ENCODE results near the gene PP2D1. TPM values are rescaled to one million over a fixed set of nuclear protein-coding genes. Genes with fewer than 3 reads are reported as not detected.

The PP2D1 gene
- total and polyA plus RNA-seq, 4 donors: not detected

DNA sequence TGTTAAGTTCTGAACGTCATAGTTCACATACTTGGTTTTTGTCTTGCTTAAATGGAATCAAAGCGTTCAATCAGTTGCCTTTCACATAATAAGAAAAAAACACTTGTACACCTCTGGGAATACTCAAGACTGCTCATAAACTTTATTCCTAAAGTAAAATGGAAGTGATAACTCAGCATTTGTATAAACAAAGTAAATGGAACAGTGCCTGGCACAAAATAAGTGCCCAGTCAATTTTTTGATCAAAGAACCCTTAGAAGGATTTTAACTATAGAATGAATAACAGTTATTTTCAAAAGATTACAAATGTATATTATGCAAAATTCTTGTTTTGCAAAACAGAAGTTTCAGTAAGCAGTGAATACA, 63.9 kb downstream of the PP2D1 start:
- Histone ChIP-seq H3K36me3 (ENCODE audit: control insufficient read depth in 1 of 2, insufficient read depth in 2 of 2, low read length in 1 of 2) (peaks cover 0 to 3% of the 10 kb centered on the region in 2 donors), H3K27ac (ENCODE audit: low read depth in 1 of 2, low read length in 2 of 2) (peak overlapping the region in 1 of 2 donors; percentile 94), H3K27me3 (ENCODE audit: control insufficient read depth in 1 of 2, insufficient read depth in 2 of 2, low read length in 1 of 2) (no peaks in the 10 kb centered on the region), H3K4me3 (ENCODE audit: low read length in 2 of 2) (peak overlapping the region; percentile 51 to 78), H3K9me3 (ENCODE audit: control insufficient read depth, low read length) (no peaks in the 10 kb centered on the region), H3K4me1 (ENCODE audit: control insufficient read depth in 1 of 2, insufficient read depth in 2 of 2, low read length in 2 of 2) (peaks cover 2 to 5% of the 10 kb centered on the region in 2 donors)
- intact Hi-C loops (cut with DNase I): loop anchor here in 1 of 2 donors (10.0 kb wide), 1 partner anchor 87 kb away; no protein-coding TSS in a partner anchor
- ATAC-seq (ENCODE audit: low FRiP score): no peak
- WGBS, 2 donors: 2 to 3% methylated on average over 2 of the region's 2 CpGs
- DNase-seq: no peak

- DNase-seq: peak; percentile 74 to 81
Observed at GRCh38 chr3:19947549-19948225, 64.4 kb downstream of the PP2D1 start.

DNA sequence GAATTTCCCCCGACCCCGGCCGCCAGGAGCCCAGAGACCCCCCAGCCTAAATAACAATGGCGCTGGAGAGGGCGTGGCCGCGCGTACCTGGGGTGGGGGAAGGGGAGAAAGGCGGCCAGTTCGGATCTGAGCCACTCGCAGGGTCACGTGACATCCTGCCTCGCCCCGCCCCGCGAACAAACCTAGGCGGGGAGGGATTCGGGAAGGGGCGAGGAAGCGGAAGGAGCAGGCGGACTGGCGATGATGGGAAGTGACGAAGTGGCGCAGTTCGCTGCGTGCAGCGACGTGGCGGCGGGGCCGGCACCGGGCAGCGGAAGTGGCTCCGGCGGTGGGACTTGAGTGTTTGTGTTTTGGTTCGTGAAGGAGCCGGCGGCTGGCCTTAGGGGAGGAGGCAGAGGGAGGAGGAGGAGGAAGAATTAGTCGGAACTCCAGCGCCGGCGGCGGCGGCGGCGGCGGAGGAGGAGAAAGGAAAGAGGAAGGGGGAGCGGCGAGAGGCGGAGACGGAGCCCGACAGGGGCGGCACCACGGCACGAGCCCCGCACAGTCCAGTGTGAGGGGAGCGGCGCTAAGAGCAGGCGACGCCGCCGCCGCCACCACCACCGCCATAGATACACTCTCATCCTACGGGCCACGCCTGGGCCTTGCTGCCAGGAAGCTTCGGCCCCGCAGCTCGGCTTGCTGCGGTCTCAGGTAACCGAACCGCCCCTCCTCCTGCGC, 65.1 kb downstream of the PP2D1 start, which contains the start of gene RAB5A:
TSS of gene RAB5A (plus strand) at position 266 of the 717 bp plus-strand sequence. CDS start 3,802 bp downstream, outside the sequence.
- H3K4me1 ChIP-seq (ENCODE audit: control insufficient read depth in 1 of 2, insufficient read depth in 2 of 2, low read length in 2 of 2): peaks cover 2 to 4% of the 10 kb centered on the region in 2 donors
- peak within 1 kb of the TSS; percentile 83 to 98 for H3K27ac ChIP-seq (ENCODE audit: low read depth in 1 of 2, low read length in 2 of 2)
- intact Hi-C loops (cut with DNase I): loop anchor here (2.0 to 10.0 kb wide), 3 partner anchors 58 to 94 kb away; partner anchors contain the start of gene KAT2B (in 1 of the 2)
- no peaks in the 10 kb centered on the region for H3K27me3 ChIP-seq (ENCODE audit: control insufficient read depth in 1 of 2, insufficient read depth in 2 of 2, low read length in 1 of 2)
- ATAC-seq (ENCODE audit: low FRiP score) (peak; percentile 98), DNase-seq (peak; percentile 99)
- peaks cover 0 to 3% of the 10 kb centered on the region in 2 donors for H3K36me3 ChIP-seq (ENCODE audit: control insufficient read depth in 1 of 2, insufficient read depth in 2 of 2, low read length in 1 of 2)
- H3K4me3 ChIP-seq (ENCODE audit: low read length in 2 of 2): peak within 1 kb of the TSS; percentile 78 to 98
- no peaks in the 10 kb centered on the region for H3K9me3 ChIP-seq (ENCODE audit: control insufficient read depth, low read length)
- 0% methylated on average over 65 to 73 of the region's 73 CpGs for WGBS, 2 donors

More at GRCh38 chr3:19947549-19948225, 64.4 kb downstream of the PP2D1 start:
- H3K4me1 ChIP-seq (ENCODE audit: control insufficient read depth in 1 of 2, insufficient read depth in 2 of 2, low read length in 2 of 2): peaks cover 2 to 5% of the 10 kb centered on the region in 2 donors
- intact Hi-C loops (cut with DNase I): loop anchor here (2.0 to 10.0 kb wide), 3 partner anchors 59 to 93 kb away; partner anchors contain the start of gene KAT2B (in 1 of the 2)
- WGBS, 2 donors: 0 to 1% methylated on average over 29 to 30 of the region's 30 CpGs
- H3K4me3 ChIP-seq (ENCODE audit: low read length in 2 of 2): peak overlapping the region; percentile 51 to 78
- H3K9me3 ChIP-seq (ENCODE audit: control insufficient read depth, low read length): no peaks in the 10 kb centered on the region
- peak; percentile 75 for ATAC-seq (ENCODE audit: low FRiP score)
- H3K27me3 ChIP-seq (ENCODE audit: control insufficient read depth in 1 of 2, insufficient read depth in 2 of 2, low read length in 1 of 2): no peaks in the 10 kb centered on the region
- peak overlapping the region; percentile 83 to 94 for H3K27ac ChIP-seq (ENCODE audit: low read depth in 1 of 2, low read length in 2 of 2)
- H3K36me3 ChIP-seq (ENCODE audit: control insufficient read depth in 1 of 2, insufficient read depth in 2 of 2, low read length in 1 of 2): peaks cover 0 to 3% of the 10 kb centered on the region in 2 donors

- no peaks in the 10 kb centered on the region for H3K36me3 ChIP-seq (ENCODE audit: control insufficient read depth in 1 of 2, insufficient read depth in 2 of 2, low read length in 1 of 2)
- peaks cover 0 to 2% of the 10 kb centered on the region in 2 donors for H3K4me1 ChIP-seq (ENCODE audit: control insufficient read depth in 1 of 2, insufficient read depth in 2 of 2, low read length in 2 of 2)
- peak overlapping the region; percentile 30 to 98 for H3K4me3 ChIP-seq (ENCODE audit: low read length in 2 of 2)
- H3K9me3 ChIP-seq (ENCODE audit: control insufficient read depth, low read length): no peaks in the 10 kb centered on the region
- peak overlapping the region in 1 of 2 donors; percentile 98 for H3K27ac ChIP-seq (ENCODE audit: low read depth in 1 of 2, low read length in 2 of 2)
- no peaks in the 10 kb centered on the region for H3K27me3 ChIP-seq (ENCODE audit: control insufficient read depth in 1 of 2, insufficient read depth in 2 of 2, low read length in 1 of 2)
- intact Hi-C loops (cut with DNase I): loop anchor here (2.0 to 10.0 kb wide), 3 partner anchors 57 to 95 kb away; partner anchors contain the start of gene KAT2B (in 1 of the 2)
- DNase-seq: peak in 1 of 2 donors; percentile 49
- 38 to 40% methylated on average over 26 of the region's 26 CpGs for WGBS, 2 donors
- ATAC-seq (ENCODE audit: low FRiP score): peak; percentile 13
Observed at GRCh38 chr3:19945969-19946831, 65.9 kb downstream of the PP2D1 start.

- H3K36me3 ChIP-seq (ENCODE audit: control insufficient read depth in 1 of 2, insufficient read depth in 2 of 2, low read length in 1 of 2): no peaks in the 10 kb centered on the region
- 96 to 98% methylated on average over 9 of the region's 9 CpGs for WGBS, 2 donors
- intact Hi-C loops (cut with DNase I): loop anchor here in 1 of 2 donors (10.0 kb wide), 1 partner anchor 89 kb away; no protein-coding TSS in a partner anchor
- no peak overlapping the region for H3K4me3 ChIP-seq (ENCODE audit: low read length in 2 of 2)
- DNase-seq (no peak), ATAC-seq (ENCODE audit: low FRiP score) (no peak)
- H3K4me1 ChIP-seq (ENCODE audit: control insufficient read depth in 1 of 2, insufficient read depth in 2 of 2, low read length in 2 of 2): peaks cover 0 to 2% of the 10 kb centered on the region in 2 donors
- H3K27me3 ChIP-seq (ENCODE audit: control insufficient read depth in 1 of 2, insufficient read depth in 2 of 2, low read length in 1 of 2): no peaks in the 10 kb centered on the region
- H3K27ac ChIP-seq (ENCODE audit: low read depth in 1 of 2, low read length in 2 of 2): no peak overlapping the region
- no peaks in the 10 kb centered on the region for H3K9me3 ChIP-seq (ENCODE audit: control insufficient read depth, low read length)
Observed at GRCh38 chr3:19945534-19945933, 66.5 kb downstream of the PP2D1 start.

- H3K36me3 ChIP-seq (ENCODE audit: control insufficient read depth in 1 of 2, insufficient read depth in 2 of 2, low read length in 1 of 2): no peaks in the 10 kb centered on the region
- no peak for DNase-seq
- ATAC-seq (ENCODE audit: low FRiP score): no peak
- H3K4me3 ChIP-seq (ENCODE audit: low read length in 2 of 2): no peak overlapping the region
- no peaks in the 10 kb centered on the region for H3K9me3 ChIP-seq (ENCODE audit: control insufficient read depth, low read length)
- intact Hi-C loops (cut with DNase I): loop anchor here in 1 of 2 donors (10.0 kb wide), 1 partner anchor 94 kb away; no protein-coding TSS in a partner anchor
- no peaks in the 10 kb centered on the region for H3K4me1 ChIP-seq (ENCODE audit: control insufficient read depth in 1 of 2, insufficient read depth in 2 of 2, low read length in 2 of 2)
- no peaks in the 10 kb centered on the region for H3K27me3 ChIP-seq (ENCODE audit: control insufficient read depth in 1 of 2, insufficient read depth in 2 of 2, low read length in 1 of 2)
- no peak overlapping the region for H3K27ac ChIP-seq (ENCODE audit: low read depth in 1 of 2, low read length in 2 of 2)
- WGBS, 2 donors: 74 to 94% methylated on average over 1 of the region's 1 CpG
Observed at GRCh38 chr3:19940643-19941042, 71.4 kb downstream of the PP2D1 start.

GRCh38 chr3:19938295-19938627, 73.8 kb downstream of the PP2D1 start:
- ATAC-seq (ENCODE audit: low FRiP score): no peak

More at GRCh38 chr3:19938295-19938627, 73.8 kb downstream of the PP2D1 start:
- Histone ChIP-seq H3K4me3 (ENCODE audit: low read length in 2 of 2) (no peak overlapping the region), H3K27ac (ENCODE audit: low read depth in 1 of 2, low read length in 2 of 2) (no peak overlapping the region), H3K9me3 (ENCODE audit: control insufficient read depth, low read length) (peaks cover under 1% of the 10 kb centered on the region), H3K4me1 (ENCODE audit: control insufficient read depth in 1 of 2, insufficient read depth in 2 of 2, low read length in 2 of 2) (no peaks in the 10 kb centered on the region), H3K36me3 (ENCODE audit: control insufficient read depth in 1 of 2, insufficient read depth in 2 of 2, low read length in 1 of 2) (no peaks in the 10 kb centered on the region), H3K27me3 (ENCODE audit: control insufficient read depth in 1 of 2, insufficient read depth in 2 of 2, low read length in 1 of 2) (no peaks in the 10 kb centered on the region)
- WGBS, 2 donors: 82 to 84% methylated on average over 1 of the region's 1 CpG
- intact Hi-C loops (cut with DNase I): no loop called here
- DNase-seq: no peak
